Mucosa of descending colon (tissue), 3 donors: ENCODE results near the gene TMEM69. TPM values are rescaled to one million over a fixed set of nuclear protein-coding genes. Genes with fewer than 3 reads are reported as not detected.

Source experiments
- ATAC-seq: fragments of 200-7000 bp; cut with Tn5 transposase; one replicate; pipeline ENCODE4 v1.9.1; 2020; ENCODE audit warnings: mild to moderate bottlenecking, moderate library complexity
- DNase-seq, 3 donors: peaks; one replicate each; pipeline ENCODE4 v3.0.0-alpha.2; 2020
- H3K36me3 ChIP-seq: fragments of 200-600 bp; one replicate; pipeline ENCODE4 v1.8.0; 2021; ENCODE audit warnings: low read depth, mild to moderate bottlenecking
- H3K4me1 ChIP-seq: fragments of 200-600 bp; one replicate; pipeline ENCODE4 v1.8.0; 2021; ENCODE audit warnings: low read depth, mild to moderate bottlenecking
- H3K4me3 ChIP-seq: fragments of 200-600 bp; one replicate; pipeline ENCODE4 v1.8.0; 2021; ENCODE audit warnings: mild to moderate bottlenecking
- H3K9me3 ChIP-seq: fragments of 200-600 bp; one replicate; pipeline ENCODE4 v1.8.0; 2021; ENCODE audit warnings: mild to moderate bottlenecking
- intact Hi-C, 2 donors: fragments of 100-400 bp; cut with DNase I in 1 of 2; cut with micrococcal nuclease in 1 of 2; formaldehyde crosslinking; loops; one replicate each; pipeline versions ENCODE4 v1.11.0 to v1.11.1; 2022; cut with DNase I, micrococcal nuclease
- total RNA-seq, 3 donors: library from RNA; stranded (reverse); fragmentation: NEBNext Ultra II Directional in 2 of 3; extraction: Animal tissue kit (Norgen Biotek cat#: 25700) in 2 of 3; gene quantifications; one replicate each; pipeline versions ENCODE4 v1.2.1 to v1.2.4, GENCODE V29; 2021 to 2023
- TF ChIP-seq, protein P1 (sequence below): fragments of 200-600 bp; IDR thresholded peaks from one replicate; pipeline ENCODE4 v1.8.0; 2022; ENCODE audit warnings: antibody characterized with exemption, mild to moderate bottlenecking
- donor health status: DM: no; HTN: no; CAD: no; lungs with moderate emphysema.
- donor health status: DM: no; HTN: no; CAD: no.
- donor health status: DM: no; HTN: yes; CAD: no.

The TMEM69 gene
- total RNA-seq, 3 donors from 2014 or later: 17.2 to 25.5 (median 21.4) TPM

DNA sequence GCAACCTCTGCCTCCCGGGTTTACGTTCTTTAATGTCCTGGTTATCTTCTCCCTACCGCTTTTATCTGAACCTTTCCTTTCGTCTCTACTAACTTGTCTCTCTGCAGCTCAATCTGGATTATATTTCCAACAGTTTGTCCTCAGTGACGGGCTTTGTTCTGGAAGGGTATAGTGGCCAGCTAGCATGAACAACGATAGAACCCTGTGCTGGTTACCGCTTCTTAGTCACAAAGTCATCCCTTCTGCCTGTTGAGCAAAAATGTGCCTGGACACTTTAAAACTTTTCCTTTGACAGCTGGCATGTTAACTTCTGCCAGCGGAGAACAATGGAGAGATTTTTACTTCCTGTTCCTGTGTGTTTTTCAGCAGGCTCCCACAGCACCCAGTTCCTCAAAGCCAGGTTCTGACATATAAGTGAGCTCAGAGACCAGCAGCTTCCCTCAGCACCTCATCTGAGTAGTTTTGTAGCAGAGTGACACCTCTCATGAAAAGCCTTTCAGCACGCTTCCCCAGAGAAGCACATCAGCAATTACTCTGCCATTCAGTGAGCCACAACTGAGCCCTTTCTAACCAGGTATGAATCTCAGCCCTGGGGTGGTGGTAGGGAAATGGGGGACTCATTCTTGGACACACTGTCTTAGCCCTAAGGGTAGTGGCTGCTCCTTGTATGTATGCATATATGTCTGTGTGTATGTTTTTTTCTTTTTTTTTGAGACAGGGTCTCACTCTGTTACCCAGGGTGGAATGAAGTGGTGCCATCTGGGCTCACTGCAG lies 40.5 kb upstream of the TMEM69 start:
- Histone ChIP-seq H3K9me3 (no peaks in the 10 kb centered on the region), H3K36me3 (peaks cover 4% of the 10 kb centered on the region), H3K4me1 (peaks cover 18% of the 10 kb centered on the region), H3K4me3 (no peak overlapping the region)
- peak; percentile 63 for ATAC-seq
- TF ChIP-seq, protein P1, sequence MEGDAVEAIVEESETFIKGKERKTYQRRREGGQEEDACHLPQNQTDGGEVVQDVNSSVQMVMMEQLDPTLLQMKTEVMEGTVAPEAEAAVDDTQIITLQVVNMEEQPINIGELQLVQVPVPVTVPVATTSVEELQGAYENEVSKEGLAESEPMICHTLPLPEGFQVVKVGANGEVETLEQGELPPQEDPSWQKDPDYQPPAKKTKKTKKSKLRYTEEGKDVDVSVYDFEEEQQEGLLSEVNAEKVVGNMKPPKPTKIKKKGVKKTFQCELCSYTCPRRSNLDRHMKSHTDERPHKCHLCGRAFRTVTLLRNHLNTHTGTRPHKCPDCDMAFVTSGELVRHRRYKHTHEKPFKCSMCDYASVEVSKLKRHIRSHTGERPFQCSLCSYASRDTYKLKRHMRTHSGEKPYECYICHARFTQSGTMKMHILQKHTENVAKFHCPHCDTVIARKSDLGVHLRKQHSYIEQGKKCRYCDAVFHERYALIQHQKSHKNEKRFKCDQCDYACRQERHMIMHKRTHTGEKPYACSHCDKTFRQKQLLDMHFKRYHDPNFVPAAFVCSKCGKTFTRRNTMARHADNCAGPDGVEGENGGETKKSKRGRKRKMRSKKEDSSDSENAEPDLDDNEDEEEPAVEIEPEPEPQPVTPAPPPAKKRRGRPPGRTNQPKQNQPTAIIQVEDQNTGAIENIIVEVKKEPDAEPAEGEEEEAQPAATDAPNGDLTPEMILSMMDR: no peak
- intact Hi-C loops: no loop called here
- peak in 1 of 3 donors; percentile 45 for DNase-seq

DNA sequence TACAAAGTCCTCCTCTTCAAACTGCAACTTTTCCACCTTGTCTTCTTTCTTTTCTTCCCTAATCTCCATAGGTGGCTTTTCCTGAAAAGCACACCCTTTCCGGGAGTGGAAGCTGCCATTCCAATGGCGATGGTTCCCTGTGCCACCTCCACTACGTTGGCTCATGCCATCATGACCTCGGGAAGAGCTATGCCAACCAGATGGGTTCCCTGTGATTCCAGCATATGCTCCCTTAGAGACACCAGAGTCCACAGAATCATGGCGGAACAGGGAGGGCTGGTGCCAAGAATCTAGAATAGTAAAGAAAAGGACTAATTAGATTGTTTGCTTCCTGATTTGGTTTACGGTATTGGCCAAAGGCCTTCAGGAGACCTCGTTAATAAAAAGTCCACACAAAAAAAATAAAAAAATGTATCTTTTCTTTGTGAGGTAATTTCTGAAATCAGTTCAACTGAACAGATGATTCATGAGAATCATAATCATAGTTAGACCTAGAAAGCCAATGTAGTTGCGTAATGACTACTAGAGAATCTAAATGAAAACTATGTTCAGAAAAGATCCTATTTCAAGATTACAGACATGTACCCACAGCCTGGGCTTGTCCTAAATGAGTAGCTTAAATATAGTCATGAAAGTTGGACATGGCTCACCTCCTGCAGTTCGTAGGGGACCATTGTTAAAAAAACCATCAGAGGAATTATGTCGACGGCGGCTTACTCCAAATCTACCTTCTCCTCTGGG lies 33.3 kb upstream of the TMEM69 start:
- Histone ChIP-seq H3K4me3 (no peak overlapping the region), H3K9me3 (no peaks in the 10 kb centered on the region), H3K4me1 (peaks cover 15% of the 10 kb centered on the region), H3K36me3 (peaks cover 17% of the 10 kb centered on the region)
- no peak for DNase-seq
- intact Hi-C loops: no loop called here
- no peak for ATAC-seq
- TF ChIP-seq, protein P1: no peak

DNA sequence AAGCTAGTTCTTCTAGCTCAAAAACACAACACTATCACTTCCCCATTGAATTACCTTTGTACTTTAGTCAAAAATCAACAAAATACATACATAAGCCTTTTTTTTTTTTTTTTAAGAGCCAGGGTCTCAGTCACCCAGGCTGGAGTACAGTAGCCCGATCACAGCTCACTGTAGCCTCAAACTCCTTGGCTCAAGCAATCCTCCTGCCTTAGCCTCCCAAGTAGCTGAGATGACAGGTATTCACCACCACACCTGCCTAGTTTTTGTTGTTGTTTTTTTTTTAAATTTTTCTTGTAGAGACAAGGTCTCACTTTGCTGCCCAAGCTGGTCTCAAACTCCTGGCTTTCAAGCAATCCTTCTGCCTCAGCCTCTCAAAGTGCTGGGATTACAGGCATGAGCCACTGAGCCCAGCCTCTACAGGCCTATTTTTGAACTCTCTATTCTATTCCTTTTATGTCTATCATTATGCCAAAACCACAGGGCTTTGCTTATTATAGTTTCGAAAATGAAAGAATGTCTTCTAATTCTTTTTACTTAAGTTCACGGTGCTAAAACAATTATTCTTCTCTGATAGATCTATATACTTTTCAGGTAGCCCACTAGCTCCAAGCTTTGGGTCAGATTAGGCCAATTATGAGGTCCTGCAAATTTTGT lies 31.3 kb upstream of the TMEM69 start:
- Histone ChIP-seq H3K4me3 (no peak overlapping the region), H3K9me3 (no peaks in the 10 kb centered on the region)

DNA sequence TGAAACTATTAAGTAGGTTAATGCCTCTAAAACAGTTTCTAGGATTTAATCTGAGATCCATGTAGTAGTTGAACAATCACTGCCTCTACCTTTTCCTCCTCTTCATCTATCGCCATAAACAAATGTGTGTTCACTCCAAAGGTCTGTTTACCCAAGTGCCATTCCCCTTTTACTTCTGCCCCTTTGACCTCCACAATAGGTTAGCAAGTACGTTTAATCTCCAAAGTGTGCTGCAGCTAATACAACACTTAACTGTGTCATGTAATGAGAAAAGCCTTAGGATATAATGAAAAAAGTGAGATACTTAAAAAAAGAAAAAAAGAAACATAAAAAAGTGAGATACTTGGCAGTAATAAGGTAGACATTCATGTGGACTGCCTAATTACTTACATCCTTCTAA lies 29.8 kb upstream of the TMEM69 start:
- intact Hi-C loops: no loop called here
- peaks cover 15% of the 10 kb centered on the region for H3K4me1 ChIP-seq
- TF ChIP-seq, protein P1: no peak
- ATAC-seq (peak; percentile 86), DNase-seq (no peak)
- peaks cover 14% of the 10 kb centered on the region for H3K36me3 ChIP-seq
- no peaks in the 10 kb centered on the region for H3K9me3 ChIP-seq
- no peak overlapping the region for H3K4me3 ChIP-seq

More for the DNA sequence above, 31.3 kb upstream of the TMEM69 start:
- Histone ChIP-seq H3K4me1 (peaks cover 15% of the 10 kb centered on the region), H3K36me3 (peaks cover 14% of the 10 kb centered on the region)
- DNase-seq (no peak), ATAC-seq (no peak)
- intact Hi-C loops: no loop called here
- TF ChIP-seq, protein P1: no peak

DNA sequence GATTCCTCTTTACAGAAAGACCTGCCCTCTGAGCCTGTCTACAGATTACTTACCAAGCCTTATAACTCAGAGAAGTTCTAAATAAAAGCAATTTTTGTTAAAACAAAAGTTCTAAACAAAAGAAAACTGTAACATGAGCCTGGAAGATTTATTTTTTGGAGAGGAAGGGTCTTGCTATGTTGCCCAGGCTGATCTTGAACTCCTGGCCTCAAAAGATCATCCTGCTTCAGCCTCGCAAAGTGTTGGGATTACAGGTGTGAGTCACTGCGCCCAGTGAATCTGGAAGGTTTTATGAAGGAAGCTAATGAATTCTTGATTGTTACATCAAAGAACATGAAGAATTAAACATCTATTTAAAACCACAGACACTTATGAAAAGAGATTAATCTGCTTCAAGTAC lies 28.8 kb upstream of the TMEM69 start:
- Histone ChIP-seq H3K9me3 (no peaks in the 10 kb centered on the region), H3K36me3 (peaks cover 11% of the 10 kb centered on the region), H3K4me3 (no peak overlapping the region), H3K4me1 (peaks cover 15% of the 10 kb centered on the region)
- no peak for ATAC-seq
- no peak for DNase-seq
- intact Hi-C loops: no loop called here
- TF ChIP-seq, protein P1: no peak
